HUDEP-2 (cell line): ENCODE measurements around the gene IGFBP7.

Experiments used
- DNase-seq, 76 experiments: peaks; one replicate each; lab custom pipeline; 2025; ENCODE audit not compliant: unreplicated experiment in 76 of 76; lab: John Stamatoyannopoulos, UW

Gene IGFBP7

GRCh38 chr4:57098941-57099340, 11.2 kb downstream of the IGFBP7 start:
- no peak for DNase-seq

DNA sequence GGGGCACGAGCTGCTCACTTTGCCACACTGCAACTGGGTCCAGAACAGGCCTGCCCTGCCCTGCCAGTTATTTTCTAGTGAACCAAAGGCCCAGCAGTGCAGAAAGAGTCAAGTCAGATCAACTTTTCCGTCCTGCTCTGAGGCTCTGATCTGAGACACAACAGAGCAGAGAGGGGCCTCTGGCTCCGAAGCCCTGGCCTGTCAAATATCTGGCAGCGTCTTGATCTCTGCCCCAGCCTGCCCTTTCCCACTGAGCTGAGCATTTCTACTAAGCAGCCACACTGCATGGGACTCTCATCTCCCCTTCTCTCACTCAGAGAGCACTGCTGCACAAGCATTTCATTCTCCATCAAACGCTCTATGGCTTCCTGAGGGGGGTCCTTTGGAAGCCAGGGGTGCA, 11.8 kb downstream of the IGFBP7 start:
- no peak for DNase-seq

GRCh38 chr4:57097711-57098110, 12.5 kb downstream of the IGFBP7 start:
- DNase-seq, result no peak

DNA sequence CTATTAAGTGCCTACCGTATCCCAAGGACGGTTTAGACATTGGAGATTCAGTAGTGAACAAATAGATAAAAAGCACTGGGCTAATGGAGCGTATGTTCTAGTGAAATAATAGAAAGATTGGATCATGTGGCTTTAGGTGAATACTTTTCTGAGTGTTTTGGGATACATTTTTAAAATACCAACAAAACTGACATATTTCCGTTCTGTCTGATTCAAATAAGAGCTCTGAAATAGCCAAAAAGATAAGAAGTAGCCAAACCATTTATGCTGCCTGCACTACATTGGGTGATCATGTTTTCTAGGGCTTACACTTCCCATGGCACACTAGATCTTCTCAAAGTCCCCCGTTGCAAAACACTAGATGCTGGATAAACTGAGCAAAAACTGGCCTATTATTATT, 14.2 kb downstream of the IGFBP7 start:
- DNase-seq, result no peak

DNA sequence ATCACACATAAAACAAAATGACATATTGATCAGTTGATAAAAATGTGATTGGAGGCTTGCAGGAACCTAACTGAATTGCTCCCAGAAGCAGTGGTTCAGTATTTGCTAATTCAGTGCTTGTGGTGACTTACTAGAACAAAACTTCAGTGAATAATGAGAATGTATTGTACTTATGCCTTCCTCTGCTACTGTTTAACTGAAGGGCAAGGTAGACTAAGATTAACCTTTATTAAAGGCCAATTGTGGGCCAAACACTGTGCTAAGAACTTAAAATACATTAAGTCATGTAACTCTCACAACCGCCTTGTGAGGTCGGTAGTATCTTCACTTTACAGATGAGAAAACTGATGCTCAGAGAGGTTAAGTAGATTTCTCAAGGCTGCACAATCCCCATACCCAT, 14.9 kb downstream of the IGFBP7 start:
- no peak for DNase-seq

GRCh38 chr4:57094832-57095223, 15.4 kb downstream of the IGFBP7 start:
- DNase-seq, result no peak

DNA sequence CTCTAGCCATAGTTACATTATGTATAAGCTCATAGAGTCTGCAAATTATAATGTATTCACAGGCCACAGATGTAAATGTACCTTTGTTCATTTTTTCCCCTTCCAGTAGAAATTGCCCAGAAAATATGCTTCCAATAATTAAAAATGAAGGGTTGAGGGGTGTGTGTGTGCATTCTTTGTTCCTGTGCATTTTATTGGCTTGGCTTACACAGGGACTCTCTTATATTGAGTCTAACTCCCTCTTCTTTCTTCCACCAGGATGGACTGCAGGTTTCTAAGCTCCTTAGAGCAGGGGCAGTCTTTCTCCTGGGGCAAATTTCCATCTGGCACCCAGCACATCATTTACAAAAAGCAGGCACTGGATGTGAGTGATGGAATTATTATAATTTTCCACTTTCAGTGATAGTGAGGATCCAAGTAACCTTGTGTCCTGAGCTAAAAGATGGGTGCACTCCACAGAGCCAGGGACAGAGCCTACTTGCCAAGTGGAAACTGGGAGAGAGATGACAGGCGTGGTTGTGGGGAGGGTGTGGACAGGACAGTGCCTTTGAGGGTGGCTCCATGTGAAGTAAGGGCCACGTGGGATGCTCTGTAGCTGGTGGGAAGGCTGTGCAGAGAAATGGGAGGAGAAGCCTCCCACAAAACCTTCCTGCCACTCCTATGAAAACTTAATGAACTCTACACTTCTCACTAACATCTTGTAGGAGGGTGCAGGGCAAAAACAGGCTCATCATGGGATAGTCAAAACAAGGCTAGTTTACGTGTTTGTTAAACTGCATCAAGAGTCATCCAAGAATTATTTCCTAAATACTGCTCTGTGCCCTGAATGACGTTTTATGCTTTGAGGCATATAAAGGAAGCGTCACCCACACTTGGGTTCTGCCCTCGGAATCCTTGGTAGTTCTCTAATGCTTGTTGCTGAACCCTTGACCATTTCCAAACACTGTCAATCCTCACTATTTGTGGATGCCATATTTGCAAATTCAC, 16.0 kb downstream of the IGFBP7 start:
- no peak for DNase-seq

DNA sequence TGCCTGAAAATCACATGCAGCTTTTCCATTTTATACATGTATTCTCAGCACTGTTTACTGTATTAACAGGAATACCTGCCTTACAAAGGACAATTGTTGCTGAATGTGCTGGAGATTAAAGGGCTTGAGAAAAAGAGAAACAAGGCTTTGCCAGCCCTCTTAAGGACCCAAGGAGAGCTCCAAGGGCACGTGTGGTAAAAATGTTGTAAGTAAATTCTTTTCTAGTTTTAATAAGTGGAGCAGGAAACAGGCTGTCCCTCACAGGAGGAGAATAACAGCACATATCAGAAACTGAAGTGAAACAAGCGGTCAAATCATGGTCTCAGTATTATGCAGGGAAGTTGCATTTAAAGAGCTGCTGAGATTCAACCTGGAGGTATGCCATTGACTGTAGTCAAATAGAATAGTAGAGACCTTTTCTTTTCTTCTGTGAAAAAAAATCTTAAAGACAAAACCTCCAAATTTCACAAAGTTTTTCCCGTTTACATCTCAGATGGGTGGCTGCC, 18.5 kb downstream of the IGFBP7 start:
- DNase-seq, result no peak

- DNase-seq, result no peak
Observed at GRCh38 chr4:57090079-57090478, 20.1 kb downstream of the IGFBP7 start.

- no peak for DNase-seq
Observed at GRCh38 chr4:57089549-57089948, 20.6 kb downstream of the IGFBP7 start.

DNA sequence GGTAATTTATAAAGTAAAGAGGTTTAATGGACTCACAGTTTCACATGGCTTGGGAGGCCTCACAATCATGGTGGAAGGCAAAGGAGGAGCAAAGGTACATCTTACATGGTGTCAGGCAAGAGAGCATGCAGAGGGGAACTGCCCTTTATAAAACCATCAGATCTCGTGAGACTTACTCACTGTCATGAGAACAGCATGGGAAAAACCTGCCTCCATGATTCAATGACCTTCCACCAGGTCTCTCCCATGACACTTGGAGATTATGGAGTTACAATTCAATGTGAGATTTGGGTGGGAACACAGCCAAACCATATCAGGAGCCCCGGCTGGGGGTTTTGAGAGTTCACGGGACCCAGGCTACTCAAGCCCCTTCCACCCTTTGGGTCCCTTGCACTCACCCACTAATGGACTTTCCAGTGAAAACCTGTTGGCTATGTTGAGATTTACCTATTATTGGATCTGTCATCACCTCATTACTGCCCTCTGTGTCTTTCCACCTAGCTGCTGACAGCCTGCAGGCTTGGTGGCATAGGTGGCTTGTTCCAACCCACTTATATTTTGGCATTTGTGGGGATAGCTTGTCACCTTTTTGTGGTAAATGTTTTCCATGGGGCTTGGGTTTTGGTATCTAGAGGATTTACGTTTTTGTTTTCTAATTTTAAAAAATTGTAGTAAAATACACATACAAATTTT, 24.0 kb downstream of the IGFBP7 start:
- DNase-seq, result no peak

GRCh38 chr4:57085278-57085677, 24.9 kb downstream of the IGFBP7 start:
- DNase-seq, result no peak

DNA sequence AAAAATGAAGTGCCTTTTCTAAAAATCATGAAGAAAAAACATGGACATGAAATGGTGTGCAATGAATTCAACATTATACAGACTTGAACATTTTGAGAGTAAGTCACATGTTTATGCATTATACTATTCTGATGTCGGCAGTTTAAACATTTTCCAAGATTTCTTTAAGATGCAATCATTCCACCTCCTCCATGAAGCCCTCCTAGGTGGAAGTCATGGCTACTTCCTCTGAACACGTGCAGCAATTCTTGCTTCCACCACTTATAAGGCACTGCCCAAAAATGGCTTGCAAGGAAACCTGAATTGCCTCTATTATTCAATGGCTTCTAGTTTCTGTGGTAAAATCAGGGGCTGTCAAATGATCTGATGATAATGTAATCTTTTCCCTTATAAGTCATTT, 25.8 kb downstream of the IGFBP7 start:
- DNase-seq, result no peak

DNA sequence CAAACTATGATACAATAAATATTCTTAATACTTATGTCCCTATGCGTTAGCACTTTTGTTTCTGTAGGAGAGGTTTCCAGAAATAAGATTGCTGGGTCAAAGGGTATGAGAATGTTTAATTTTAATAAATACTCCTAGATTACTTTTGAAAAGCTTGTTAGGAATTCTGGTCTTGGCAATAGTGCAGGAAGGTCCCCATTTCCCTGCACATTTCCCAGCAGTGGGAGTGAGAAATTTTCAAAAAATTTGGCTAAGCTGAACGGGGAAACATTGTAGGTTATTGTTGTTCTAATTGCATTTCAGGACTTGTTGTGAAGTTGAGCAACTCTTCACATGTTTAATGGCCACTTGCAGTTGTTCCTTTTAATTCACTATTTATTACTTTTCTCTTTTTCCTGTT, 27.1 kb downstream of the IGFBP7 start:
- DNase-seq, result no peak

DNA sequence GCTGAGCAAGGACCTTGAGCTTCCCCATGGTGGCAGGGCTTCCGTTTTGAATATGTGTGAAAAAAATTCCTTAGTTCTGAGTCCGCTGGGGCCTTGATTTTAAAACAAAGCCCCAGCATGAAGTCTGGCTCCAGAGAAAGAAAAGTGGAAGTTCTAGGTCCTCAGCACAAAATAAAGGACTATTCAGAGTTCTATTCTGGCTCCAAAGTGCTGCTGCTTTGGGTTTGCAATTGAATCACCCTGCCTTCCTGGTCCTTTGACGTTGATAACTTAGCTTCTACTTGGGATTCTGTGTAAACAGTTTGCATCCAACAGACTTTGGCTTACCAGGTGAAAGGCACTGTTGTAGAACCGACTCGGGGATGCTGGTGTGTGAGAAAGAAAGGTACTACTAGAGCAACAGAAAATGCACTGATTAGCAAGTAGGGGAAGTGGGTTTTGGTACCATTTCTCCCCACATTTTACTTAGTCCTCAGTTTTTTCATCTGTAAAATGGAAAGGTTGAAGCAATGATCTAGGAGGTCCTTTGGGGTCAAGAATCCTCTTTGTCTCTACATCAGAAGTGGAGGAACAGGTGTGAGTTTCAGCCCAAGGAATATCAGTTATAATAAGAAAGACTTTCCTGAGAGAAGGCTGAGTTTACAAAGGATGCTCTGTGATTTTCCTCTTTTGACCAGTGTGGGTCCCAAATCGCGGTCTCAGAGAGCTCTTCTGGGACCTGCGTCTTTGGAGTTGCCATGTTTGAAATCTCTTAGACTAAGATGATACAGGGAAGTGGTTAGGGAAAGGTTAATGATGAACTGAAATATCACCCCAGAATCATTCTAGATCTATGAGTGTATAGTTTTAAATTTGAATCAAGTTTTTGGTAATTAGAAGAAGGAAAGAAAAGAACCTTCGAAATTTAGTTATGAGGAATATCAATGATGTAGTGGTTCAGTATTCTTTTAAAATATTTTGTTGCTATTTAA, 28.2 kb downstream of the IGFBP7 start:
- no peak for DNase-seq

DNA sequence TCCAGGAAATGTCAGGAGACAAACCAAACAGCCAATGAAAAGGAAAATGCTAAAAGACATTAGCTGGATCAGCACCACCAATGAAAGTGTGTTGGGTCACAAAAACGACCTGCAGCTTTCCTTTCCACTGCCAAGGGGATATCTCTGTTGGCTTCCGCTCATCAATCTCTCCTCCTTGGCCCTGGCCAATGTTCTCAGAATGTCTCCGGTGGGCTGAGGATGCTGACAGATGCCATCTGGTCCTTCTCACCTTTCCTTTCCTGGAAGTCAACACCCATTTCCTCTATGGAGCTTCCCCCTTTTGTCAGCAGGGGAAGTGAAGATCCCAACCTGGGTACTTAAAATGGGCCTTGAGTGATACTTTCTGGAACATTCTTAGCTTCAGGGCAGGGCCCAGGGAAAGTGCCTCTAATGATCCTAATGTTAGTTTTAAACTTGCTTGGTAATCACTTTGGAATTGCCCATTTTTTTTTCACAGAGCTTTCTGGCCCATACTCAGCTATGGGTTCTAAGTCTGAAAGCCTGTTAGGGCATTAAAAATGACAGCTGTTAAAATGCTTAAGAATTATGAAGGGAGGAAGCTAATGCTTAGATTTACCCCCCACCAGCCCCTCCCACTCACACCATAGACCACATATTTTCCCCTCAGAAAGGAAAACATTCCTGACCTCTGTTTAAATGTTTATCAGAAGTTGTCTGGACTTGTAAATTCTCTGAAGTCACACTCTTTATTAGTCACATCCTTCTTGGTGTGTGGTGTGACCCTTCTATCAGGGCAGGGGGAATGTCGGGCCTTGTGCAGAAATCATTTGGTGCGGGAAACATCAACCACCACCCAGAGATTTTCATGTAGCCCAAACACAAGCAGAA, 29.2 kb downstream of the IGFBP7 start:
- no peak for DNase-seq

- no peak for DNase-seq
Observed at GRCh38 chr4:57078685-57079521, 31.3 kb downstream of the IGFBP7 start.

GRCh38 chr4:57077550-57078343, 32.4 kb downstream of the IGFBP7 start:
- DNase-seq, result no peak
